ENCODE measurements around the gene PDCD11. TPM values are rescaled to one million over a fixed set of nuclear protein-coding genes. Genes with fewer than 3 reads are reported as not detected.

Gene PDCD11
- total RNA-seq, 1 donor from 2014 or later, result 32.6 TPM

DNA sequence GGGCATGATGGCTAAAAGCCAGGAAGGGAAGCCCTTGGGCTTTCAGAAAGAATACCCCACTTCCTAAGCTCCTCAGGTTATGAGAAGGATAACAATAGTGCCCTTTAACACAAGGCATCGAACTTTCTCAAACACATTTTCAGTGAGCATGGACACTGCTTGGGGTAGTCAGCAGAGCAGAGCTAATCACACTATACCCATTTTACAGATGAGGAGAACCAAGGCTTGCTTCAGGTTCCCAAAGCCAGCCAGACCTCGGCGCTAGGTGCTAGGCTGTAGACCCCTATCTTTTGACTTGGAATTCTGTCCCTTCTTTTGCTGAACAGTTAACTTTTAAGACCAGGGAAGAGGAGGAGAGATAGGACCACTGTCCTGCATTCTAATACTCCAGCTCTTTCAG, 98.9 kb downstream of the PDCD11 start:
- no peak for DNase-seq (ENCODE audit: low read depth)
- no peak overlapping the region for H3K4me3 ChIP-seq (ENCODE audit: low read depth, low read length)
- TF ChIP-seq, protein P1, sequence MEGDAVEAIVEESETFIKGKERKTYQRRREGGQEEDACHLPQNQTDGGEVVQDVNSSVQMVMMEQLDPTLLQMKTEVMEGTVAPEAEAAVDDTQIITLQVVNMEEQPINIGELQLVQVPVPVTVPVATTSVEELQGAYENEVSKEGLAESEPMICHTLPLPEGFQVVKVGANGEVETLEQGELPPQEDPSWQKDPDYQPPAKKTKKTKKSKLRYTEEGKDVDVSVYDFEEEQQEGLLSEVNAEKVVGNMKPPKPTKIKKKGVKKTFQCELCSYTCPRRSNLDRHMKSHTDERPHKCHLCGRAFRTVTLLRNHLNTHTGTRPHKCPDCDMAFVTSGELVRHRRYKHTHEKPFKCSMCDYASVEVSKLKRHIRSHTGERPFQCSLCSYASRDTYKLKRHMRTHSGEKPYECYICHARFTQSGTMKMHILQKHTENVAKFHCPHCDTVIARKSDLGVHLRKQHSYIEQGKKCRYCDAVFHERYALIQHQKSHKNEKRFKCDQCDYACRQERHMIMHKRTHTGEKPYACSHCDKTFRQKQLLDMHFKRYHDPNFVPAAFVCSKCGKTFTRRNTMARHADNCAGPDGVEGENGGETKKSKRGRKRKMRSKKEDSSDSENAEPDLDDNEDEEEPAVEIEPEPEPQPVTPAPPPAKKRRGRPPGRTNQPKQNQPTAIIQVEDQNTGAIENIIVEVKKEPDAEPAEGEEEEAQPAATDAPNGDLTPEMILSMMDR (conservative IDR thresholded peaks at IDR 0.05; ENCODE audit: low read depth, low read length), result no peak

Other genes with a start within 250 kb of the PDCD11 start
- 37.0 and 41.0 TPM in 2 replicates for gene NT5C2, start 203.4 kb upstream of the PDCD11 start, total RNA-seq
- 0.06 and 0.07 TPM in 2 replicates for gene RPEL1, start 150.7 kb upstream of the PDCD11 start, total RNA-seq
- gene INA, start 119.5 kb upstream of the PDCD11 start, total RNA-seq, result 6.5 and 18.4 TPM in 2 replicates
- 16.2 and 22.4 TPM in 2 replicates for gene PCGF6, start 45.5 kb upstream of the PDCD11 start, total RNA-seq
- gene TAF5, start 28.6 kb upstream of the PDCD11 start, total RNA-seq, result 7.5 and 11.3 TPM in 2 replicates
- 325 and 562 TPM in 2 replicates for gene ATP5MK, start 151 bp upstream of the PDCD11 start, total RNA-seq
- gene CALHM2, start 55.7 kb downstream of the PDCD11 start, total RNA-seq, result 4.6 and 4.7 TPM in 2 replicates
- not detected in 2 replicates for gene CALHM1, start 62.3 kb downstream of the PDCD11 start, total RNA-seq
- not detected in 2 replicates for gene CALHM3, start 82.6 kb downstream of the PDCD11 start, total RNA-seq
- 0.14 and 1.3 TPM in 2 replicates for gene NEURL1, start 97.1 kb downstream of the PDCD11 start, total RNA-seq

Data from epithelial cell of proximal tubule (primary cell).